ENCODE results near the gene ASTN2. TPM values are rescaled to one million over a fixed set of nuclear protein-coding genes. Genes with fewer than 3 reads are reported as not detected.
A peak's percentile ranks its signal among the peaks of the same experiment; 100 is the strongest.

ASTN2 gene
- total and polyA plus RNA-seq, 2 experiments from 2014 or later = 7.0 to 24.6 TPM

DNA sequence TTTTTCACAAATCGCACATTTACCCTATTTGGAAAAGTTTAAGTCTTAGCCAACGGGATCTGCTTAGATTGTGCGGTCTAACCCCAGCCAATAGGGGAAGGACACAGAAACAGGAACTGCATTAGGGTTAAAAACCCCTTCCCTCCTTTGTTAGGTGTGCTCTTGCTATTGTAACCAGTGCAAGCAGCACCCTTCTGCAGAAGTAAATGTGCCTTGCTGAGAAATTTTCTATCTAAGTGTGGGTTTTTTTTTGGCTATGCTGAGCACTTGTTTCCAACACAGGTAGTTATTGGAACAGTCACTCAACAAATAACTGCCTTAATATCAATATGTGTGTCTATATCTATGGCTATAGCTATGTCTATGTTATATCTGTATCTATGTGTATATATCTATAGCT is 537.8 kb downstream of the ASTN2 start:
- Histone ChIP-seq H3K79me2 (replicated peaks; ENCODE audit: insufficient read depth) (no peaks in the 10 kb centered on the region), H3K4me3 (no peak overlapping the region), H2AFZ (no peak overlapping the region), H3K27me3 (ENCODE audit: insufficient read depth) (no peaks in the 10 kb centered on the region), H4K20me1 (replicated peaks; ENCODE audit: insufficient read depth) (no peaks in the 10 kb centered on the region), H3K27ac (ENCODE audit: low read depth) (no peak overlapping the region), H3K9me2 (ENCODE audit: insufficient read depth) (0 out of 2 replicates have a peak, but pooled peaks cover 5% of the 10 kb centered on the region), H3K36me3 (ENCODE audit: insufficient read depth) (peaks cover 18% of the 10 kb centered on the region), H3F3A (replicated peaks; ENCODE audit: low read depth) (no peaks in the 10 kb centered on the region), H3K4me1 (ENCODE audit: insufficient read depth) (no peaks in the 10 kb centered on the region), H3K4me2 (no peak overlapping the region)
- Mint-ChIP-seq H3K27ac (no peak overlapping the region), H3K4me1 (no peaks in the 10 kb centered on the region), H3K4me3 (no peak overlapping the region), H3K27me3 (ENCODE audit: insufficient read depth, low read depth, poor library complexity) (no peaks in the 10 kb centered on the region), H3K9me3 (peaks cover 37% of the 10 kb centered on the region), H3K36me3 (ENCODE audit: low read depth) (peaks cover 27% of the 10 kb centered on the region)
- TF ChIP-seq ZNF331 (CRISPR knock-in tag; IDR thresholded peaks at IDR 0.05; ENCODE audit: low read depth) = no peak
- no peak for TF ChIP-seq CTCF (conservative IDR thresholded peaks at IDR 0.05; ENCODE audit: low read depth in 2 of 2)
- TF ChIP-seq, protein P1, sequence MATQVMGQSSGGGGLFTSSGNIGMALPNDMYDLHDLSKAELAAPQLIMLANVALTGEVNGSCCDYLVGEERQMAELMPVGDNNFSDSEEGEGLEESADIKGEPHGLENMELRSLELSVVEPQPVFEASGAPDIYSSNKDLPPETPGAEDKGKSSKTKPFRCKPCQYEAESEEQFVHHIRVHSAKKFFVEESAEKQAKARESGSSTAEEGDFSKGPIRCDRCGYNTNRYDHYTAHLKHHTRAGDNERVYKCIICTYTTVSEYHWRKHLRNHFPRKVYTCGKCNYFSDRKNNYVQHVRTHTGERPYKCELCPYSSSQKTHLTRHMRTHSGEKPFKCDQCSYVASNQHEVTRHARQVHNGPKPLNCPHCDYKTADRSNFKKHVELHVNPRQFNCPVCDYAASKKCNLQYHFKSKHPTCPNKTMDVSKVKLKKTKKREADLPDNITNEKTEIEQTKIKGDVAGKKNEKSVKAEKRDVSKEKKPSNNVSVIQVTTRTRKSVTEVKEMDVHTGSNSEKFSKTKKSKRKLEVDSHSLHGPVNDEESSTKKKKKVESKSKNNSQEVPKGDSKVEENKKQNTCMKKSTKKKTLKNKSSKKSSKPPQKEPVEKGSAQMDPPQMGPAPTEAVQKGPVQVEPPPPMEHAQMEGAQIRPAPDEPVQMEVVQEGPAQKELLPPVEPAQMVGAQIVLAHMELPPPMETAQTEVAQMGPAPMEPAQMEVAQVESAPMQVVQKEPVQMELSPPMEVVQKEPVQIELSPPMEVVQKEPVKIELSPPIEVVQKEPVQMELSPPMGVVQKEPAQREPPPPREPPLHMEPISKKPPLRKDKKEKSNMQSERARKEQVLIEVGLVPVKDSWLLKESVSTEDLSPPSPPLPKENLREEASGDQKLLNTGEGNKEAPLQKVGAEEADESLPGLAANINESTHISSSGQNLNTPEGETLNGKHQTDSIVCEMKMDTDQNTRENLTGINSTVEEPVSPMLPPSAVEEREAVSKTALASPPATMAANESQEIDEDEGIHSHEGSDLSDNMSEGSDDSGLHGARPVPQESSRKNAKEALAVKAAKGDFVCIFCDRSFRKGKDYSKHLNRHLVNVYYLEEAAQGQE (IDR thresholded peaks at IDR 0.05; ENCODE audit: unreplicated experiment) = no peak
- TF ChIP-seq ZNF462 (CRISPR knock-in tag; IDR thresholded peaks at IDR 0.05) = no peak
- no peak for TF ChIP-seq JUNB (IDR thresholded peaks at IDR 0.05; ENCODE audit: unreplicated experiment)
- TF ChIP-seq EZH2phosphoT487 (IDR thresholded peaks at IDR 0.05; ENCODE audit: unreplicated experiment) = no peak
- TF ChIP-seq, protein P2, sequence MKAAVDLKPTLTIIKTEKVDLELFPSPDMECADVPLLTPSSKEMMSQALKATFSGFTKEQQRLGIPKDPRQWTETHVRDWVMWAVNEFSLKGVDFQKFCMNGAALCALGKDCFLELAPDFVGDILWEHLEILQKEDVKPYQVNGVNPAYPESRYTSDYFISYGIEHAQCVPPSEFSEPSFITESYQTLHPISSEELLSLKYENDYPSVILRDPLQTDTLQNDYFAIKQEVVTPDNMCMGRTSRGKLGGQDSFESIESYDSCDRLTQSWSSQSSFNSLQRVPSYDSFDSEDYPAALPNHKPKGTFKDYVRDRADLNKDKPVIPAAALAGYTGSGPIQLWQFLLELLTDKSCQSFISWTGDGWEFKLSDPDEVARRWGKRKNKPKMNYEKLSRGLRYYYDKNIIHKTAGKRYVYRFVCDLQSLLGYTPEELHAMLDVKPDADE (IDR thresholded peaks at IDR 0.05) = no peak
- TF ChIP-seq STAT1 (IDR thresholded peaks at IDR 0.05; ENCODE audit: unreplicated experiment) = no peak
- no peak for TF ChIP-seq NANOG (IDR thresholded peaks at IDR 0.05; ENCODE audit: borderline replicate concordance)
- TF ChIP-seq CREB1 (CRISPR knock-in tag; IDR thresholded peaks at IDR 0.05; ENCODE audit: low read depth) = no peak
- no peak for TF ChIP-seq EZH2 (IDR thresholded peaks at IDR 0.05; ENCODE audit: low read depth, unreplicated experiment)
- TF ChIP-seq ZNF114 (CRISPR knock-in tag; IDR thresholded peaks at IDR 0.05) = no peak
- DNase-seq (ENCODE audit: low spot score) (peak; percentile 10), ATAC-seq (no peak)

Data from GM23338 (cell line).